GM06990 (cell line): ENCODE data around the gene C19orf12.

Experiments used
- DNase-seq: peaks from one replicate; pipeline ENCODE4 v3.0.0-alpha.2; 2011; ENCODE audit not compliant: insufficient read length; ENCODE audit errors: extremely low read depth
- H3K27me3 ChIP-seq: replicated peaks from 2 replicates; pipeline ENCODE4 v1.6.0; 2011; ENCODE audit warnings: low read length; ENCODE audit not compliant: control insufficient read depth, insufficient read depth
- H3K36me3 ChIP-seq: 2 replicates; pipeline ENCODE4 v1.5.1; 2011; ENCODE audit warnings: low read length; ENCODE audit not compliant: control insufficient read depth, insufficient read depth
- H3K4me3 ChIP-seq: replicated peaks from 2 replicates; pipeline ENCODE4 v1.5.1; 2011; ENCODE audit warnings: low read depth, mild to moderate bottlenecking, control low read depth, low read length
- CTCF ChIP-seq: IDR thresholded peaks from 2 replicates; pipeline ENCODE4 v1.5.1; 2011; ENCODE audit warnings: low read length, control low read depth, mild to moderate bottlenecking, inconsistent platforms; ENCODE audit not compliant: insufficient read depth, poor library complexity, severe bottlenecking

Gene C19orf12

GRCh38 chr19:29697523-29698261 lies 17.4 kb downstream of the C19orf12 start:
- TF ChIP-seq CTCF, result no peak
- Histone ChIP-seq H3K36me3 (peaks cover 6% of the 10 kb centered on the region), H3K4me3 (no peak overlapping the region), H3K27me3 (no peaks in the 10 kb centered on the region)
- DNase-seq, result no peak

- no peaks in the 10 kb centered on the region; the same call in 1 of the 2 replicates for H3K36me3 ChIP-seq
- TF ChIP-seq CTCF, result no peak
- H3K4me3 ChIP-seq, result no peak overlapping the region
- DNase-seq, result no peak
- no peaks in the 10 kb centered on the region for H3K27me3 ChIP-seq
Measured at GRCh38 chr19:29696565-29696846, 18.6 kb downstream of the C19orf12 start.

- H3K27me3 ChIP-seq, result no peaks in the 10 kb centered on the region
Measured at GRCh38 chr19:29695765-29696564, 19.1 kb downstream of the C19orf12 start.

GRCh38 chr19:29694669-29695627 lies 20.1 kb downstream of the C19orf12 start:
- Histone ChIP-seq H3K27me3 (no peaks in the 10 kb centered on the region), H3K36me3 (no peaks in the 10 kb centered on the region), H3K4me3 (no peak overlapping the region)
- TF ChIP-seq CTCF, result peak; percentile 94
- peak; percentile 63 for DNase-seq

More at GRCh38 chr19:29695765-29696564, 19.1 kb downstream of the C19orf12 start:
- TF ChIP-seq CTCF, result no peak
- no peak overlapping the region for H3K4me3 ChIP-seq
- DNase-seq, result no peak
- no peaks in the 10 kb centered on the region; the same call in 1 of the 2 replicates for H3K36me3 ChIP-seq

- no peak overlapping the region for H3K4me3 ChIP-seq
- DNase-seq, result no peak
- TF ChIP-seq CTCF, result no peak
Measured at GRCh38 chr19:29694161-29694560, 20.9 kb downstream of the C19orf12 start.

More at GRCh38 chr19:29694161-29694560, 20.9 kb downstream of the C19orf12 start:
- Histone ChIP-seq H3K36me3 (no peaks in the 10 kb centered on the region), H3K27me3 (no peaks in the 10 kb centered on the region)
